Measurements from ENCODE around the gene TIMM44. TPM values are rescaled to one million over a fixed set of nuclear protein-coding genes. Genes with fewer than 3 reads are reported as not detected.
A peak's percentile ranks its signal among the peaks of the same experiment; 100 is the strongest.

Gene TIMM44
- total and polyA plus RNA-seq, 2 of the 8 experiments (the other 6 are each of a cell fraction or from before 2014, with no cell fraction given): 131 to 150 TPM

DNA sequence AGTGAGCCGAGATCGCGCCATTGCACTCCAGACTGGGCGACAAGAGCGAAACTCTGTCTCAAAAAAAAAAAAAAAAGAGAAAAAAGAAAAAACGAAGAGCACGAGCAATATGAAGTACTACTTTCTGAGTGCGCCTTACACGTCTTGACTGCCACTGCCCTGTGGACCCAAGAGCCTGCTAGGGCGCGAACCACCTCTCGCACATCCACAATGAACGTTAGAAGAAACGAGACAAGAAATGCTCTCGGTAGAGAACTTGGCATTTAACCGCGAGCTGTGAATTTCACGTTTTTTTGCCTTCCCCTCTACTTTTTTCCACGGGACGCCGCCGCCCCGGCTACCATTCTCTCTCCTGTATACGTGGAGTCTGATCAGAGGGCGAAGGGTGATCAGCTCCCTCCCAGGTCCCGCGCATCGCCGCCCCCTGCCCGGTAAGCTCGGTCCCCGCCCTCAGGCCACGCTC is 454 bp downstream of the TIMM44 start:
- Histone ChIP-seq H4K5ac (ENCODE audit: insufficient read length, low read depth, low read length) (peak overlapping the region; percentile 77), H2BK15ac (ENCODE audit: low read length) (no peak overlapping the region), H4K20me1 (replicated peaks in 1 of 2; ENCODE audit: control insufficient read depth in 1 of 2, insufficient read depth in 2 of 2, low read length in 2 of 2) (peaks cover 0 to 3% of the 10 kb centered on the region in 2 experiments), H4K8ac (ENCODE audit: extremely low read depth, insufficient read depth, low read length) (peak overlapping the region; percentile 99), H3K36me3 (ENCODE audit: control insufficient read depth in 2 of 4, insufficient read depth in 4 of 4, low read length in 3 of 4) (peaks cover 2 to 29% (median 12%) of the 10 kb centered on the region in 4 experiments), H2AFZ (ENCODE audit: low read length) (no peak overlapping the region), H4K91ac (replicated peaks; ENCODE audit: insufficient read length, low read length) (peak overlapping the region; percentile 48), H3K9ac (replicated peaks in 1 of 4; ENCODE audit: extremely low read depth in 1 of 4, low read depth in 3 of 4, low read length in 3 of 4) (peak overlapping the region; percentile 88 to 97 (median 94)), H3K79me1 (ENCODE audit: low read depth, low read length) (peaks cover 8% of the 10 kb centered on the region), H2BK5ac (ENCODE audit: low read depth, low read length) (peak overlapping the region; percentile 77), H2BK12ac (ENCODE audit: low read depth, low read length) (peak overlapping the region; percentile 80; the same call in 1 of the 2 replicates), H3K4me3 (ENCODE audit: extremely low read depth in 1 of 4, insufficient read depth in 2 of 4, low read depth in 3 of 4, low read length in 4 of 4) (peak overlapping the region; percentile 90 to 99 (median 97)), H3K23ac (ENCODE audit: insufficient read length) (no peak overlapping the region), H3K27ac (ENCODE audit: low read depth, low read length) (peak overlapping the region; percentile 94), H3K4me1 (replicated peaks in 1 of 4; ENCODE audit: control insufficient read depth in 3 of 4, insufficient read depth in 4 of 4, low read length in 3 of 4) (peaks cover 0 to 3% (median 0%) of the 10 kb centered on the region in 4 experiments; a peak in 1 of 7 replicates), H3K4me2 (ENCODE audit: insufficient read depth in 1 of 2, low read depth in 2 of 2, low read length in 2 of 2) (peak overlapping the region; percentile 74 to 76), H3K4ac (replicated peaks; ENCODE audit: insufficient read length, low read depth, low read length) (peak overlapping the region; percentile 39), H2BK20ac (ENCODE audit: low read length) (no peak overlapping the region), H2BK120ac (replicated peaks; ENCODE audit: low read depth, low read length) (no peak overlapping the region), H3K56ac (replicated peaks; ENCODE audit: insufficient read length, low read depth, low read length) (peak overlapping the region; percentile 62), H3K9me3 (ENCODE audit: insufficient read depth in 2 of 2, low read depth in 1 of 2, low read length in 1 of 2) (no peaks in the 10 kb centered on the region), H3K14ac (ENCODE audit: insufficient read length) (no peak overlapping the region), H3K23me2 (ENCODE audit: low read depth, low read length) (peaks cover 3% of the 10 kb centered on the region; the same call in 1 of the 2 replicates), H3K27me3 (replicated peaks in 1 of 4; ENCODE audit: control insufficient read depth in 3 of 4, extremely low read depth in 1 of 4, insufficient read depth in 3 of 4, low read length in 3 of 4) (no peaks in the 10 kb centered on the region), H2AK5ac (ENCODE audit: low read depth, low read length) (peak overlapping the region; percentile 66; the same call in 1 of the 2 replicates), H3K18ac (ENCODE audit: extremely low read depth, low read length) (peak overlapping the region; percentile 81), H3K79me2 (ENCODE audit: control insufficient read depth in 1 of 2, insufficient read depth in 2 of 2, low read length in 2 of 2) (peaks cover 5 to 28% of the 10 kb centered on the region in 2 experiments; a peak in 3 of 4 replicates)
- FAIRE-seq: no peak
- no peak for DNase-seq (ENCODE audit: low read depth in 1 of 2, low spot score in 2 of 2)
- 8% methylated on average over 23 of the region's 33 CpGs; no CpG with 5 or more reads in 1 of the 2 experiments for WGBS, 2 experiments (ENCODE audit: extremely low coverage in 1 of 2, insufficient coverage in 1 of 2, insufficient read length in 1 of 2, insufficient replicate concordance in 2 of 2, low coverage in 1 of 2, low lambda C conversion rate in 2 of 2, missing lambda C conversion rate in 1 of 2)
- POLR2A ChIA-PET (ENCODE audit: partially characterized antibody): interaction anchor here (0.6 to 13.5 kb wide), 31 partner anchors 10 to 571 kb away, joined by 3 to 205 read pairs (median 5); partner anchors contain the start of genes CTXN1, ELAVL1, SNAPC2 and ZNF414
- CTCF ChIA-PET (ENCODE audit: partially characterized antibody): interaction anchor here (0.9 to 3.8 kb wide), 19 partner anchors 8 to 376 kb away, joined by 3 to 36 read pairs (median 5); no protein-coding TSS in a partner anchor
- no peak for TF ChIP-seq RAD21 (IDR thresholded peaks at IDR 0.05 in 1 of 2, conservative IDR thresholded peaks at IDR 0.05 in 1 of 2; ENCODE audit: low read depth in 2 of 2, low read length in 2 of 2)
- no peak for TF ChIP-seq CTBP2 (IDR thresholded peaks at IDR 0.05; ENCODE audit: borderline replicate concordance, insufficient read depth, insufficient read length, low read length)
- no peak for TF ChIP-seq CBX8 (IDR thresholded peaks at IDR 0.05; ENCODE audit: borderline replicate concordance, low read depth, low read length)
- no peak for TF ChIP-seq POLR2AphosphoS5 (IDR thresholded peaks at IDR 0.05; ENCODE audit: low read depth, low read length)
- TF ChIP-seq RXRA (IDR thresholded peaks at IDR 0.05; ENCODE audit: insufficient read depth, low read depth, low read length): no peak
- no peak for TF ChIP-seq SIX5 (IDR thresholded peaks at IDR 0.05; ENCODE audit: low read depth, low read length)
- TF ChIP-seq, protein P1, sequence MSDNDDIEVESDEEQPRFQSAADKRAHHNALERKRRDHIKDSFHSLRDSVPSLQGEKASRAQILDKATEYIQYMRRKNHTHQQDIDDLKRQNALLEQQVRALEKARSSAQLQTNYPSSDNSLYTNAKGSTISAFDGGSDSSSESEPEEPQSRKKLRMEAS (IDR thresholded peaks at IDR 0.05): no peak
- TF ChIP-seq RFX5 (IDR thresholded peaks at IDR 0.05; ENCODE audit: borderline replicate concordance, low read depth, low read length): no peak
- TF ChIP-seq NRF1 (IDR thresholded peaks at IDR 0.05; ENCODE audit: low read depth, low read length): no peak
- no peak for TF ChIP-seq SP1 (IDR thresholded peaks at IDR 0.05; ENCODE audit: low read depth, low read length)
- no peak for TF ChIP-seq SAP30 (IDR thresholded peaks at IDR 0.05; ENCODE audit: insufficient read depth, insufficient replicate concordance, low read length)
